ENCODE results near the gene MAGEB16.

MAGEB16 gene

DNA sequence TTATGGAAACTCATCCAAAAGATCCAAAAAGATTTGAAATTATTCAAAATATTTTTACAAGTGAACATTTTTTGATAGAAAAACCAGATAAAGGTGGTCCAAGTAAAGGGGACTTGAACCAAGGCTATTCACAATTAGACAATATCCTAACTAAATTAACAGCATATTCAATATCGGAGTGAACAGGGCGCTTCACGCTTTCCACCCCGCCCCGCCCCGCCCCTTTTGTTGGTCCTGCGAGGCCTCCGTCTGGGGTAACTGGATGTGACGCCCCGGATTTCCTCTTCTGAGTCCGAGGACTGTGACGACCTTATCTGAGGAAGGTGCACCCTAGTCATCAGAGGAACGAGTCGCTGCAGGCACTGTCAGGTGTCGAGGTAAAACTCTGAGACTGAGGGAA is at the start of gene MAGEB16:
MAGEB16 (plus strand) TSS at position 301 of the 400 bp plus-strand sequence. CDS start 3,855 bp downstream, outside the sequence.
- DNase-seq: no peak

DNA sequence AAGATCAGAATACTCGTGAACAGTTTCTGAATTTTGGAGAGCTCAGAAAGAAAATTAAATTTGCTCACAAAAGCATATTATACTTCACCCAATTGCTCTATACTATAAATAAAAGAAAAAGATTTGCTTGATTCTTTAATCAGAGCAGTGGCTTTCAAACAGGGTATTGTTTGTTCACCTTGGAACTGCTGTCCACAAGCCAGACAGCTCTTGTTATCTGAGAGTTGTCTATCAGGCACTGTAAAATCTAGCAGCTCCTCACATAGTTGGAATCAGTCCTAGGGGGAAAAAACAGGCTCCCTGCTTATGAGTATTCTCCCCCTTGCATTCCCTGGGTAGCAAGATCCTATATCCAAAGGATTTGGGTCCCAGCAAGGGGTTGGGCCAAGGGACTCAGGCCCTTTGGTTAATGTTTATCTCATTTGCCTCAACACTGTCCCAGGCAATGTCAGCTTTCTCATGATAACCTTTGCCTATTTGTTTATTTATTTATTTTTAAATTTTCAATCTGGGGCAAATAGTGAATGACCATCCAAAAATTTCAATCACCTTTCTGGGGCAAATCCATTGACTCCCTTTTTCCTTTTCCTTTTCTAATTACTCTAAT is 24.1 kb upstream of the MAGEB16 start:
- DNase-seq: no peak

GRCh38 chrX:35785075-35785474 is 13.1 kb upstream of the MAGEB16 start:
- DNase-seq: no peak

GRCh38 chrX:35786271-35786670 is 11.9 kb upstream of the MAGEB16 start:
- no peak for DNase-seq

GRCh38 chrX:35787867-35788266 is 10.3 kb upstream of the MAGEB16 start:
- DNase-seq: no peak

GRCh38 chrX:35800474-35800873 is 2.3 kb downstream of the MAGEB16 start:
- no peak for DNase-seq

GRCh38 chrX:35809781-35810180 is 11.6 kb downstream of the MAGEB16 start:
- DNase-seq: no peak

DNA sequence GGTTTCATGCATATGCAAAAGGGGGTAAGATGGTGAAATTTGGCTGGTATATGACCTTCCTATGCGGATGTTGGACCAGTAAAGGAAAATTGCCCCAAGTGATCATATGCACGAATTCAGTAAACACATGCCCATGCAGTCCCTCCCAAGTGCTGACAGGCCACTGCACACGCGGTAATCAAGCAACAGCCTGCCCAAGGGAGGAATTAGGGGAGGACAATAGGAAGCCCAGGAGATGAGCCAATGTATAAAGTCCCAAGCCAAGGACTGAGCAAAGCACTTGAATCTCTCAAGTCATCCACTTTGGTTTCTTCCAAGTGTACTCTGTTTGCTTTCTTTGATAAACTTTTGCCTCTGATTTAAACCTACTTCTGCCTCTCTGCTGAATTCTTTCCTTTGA is 21.1 kb downstream of the MAGEB16 start:
- DNase-seq: no peak

GRCh38 chrX:35826503-35826902 is 28.4 kb downstream of the MAGEB16 start:
- DNase-seq: no peak

DNA sequence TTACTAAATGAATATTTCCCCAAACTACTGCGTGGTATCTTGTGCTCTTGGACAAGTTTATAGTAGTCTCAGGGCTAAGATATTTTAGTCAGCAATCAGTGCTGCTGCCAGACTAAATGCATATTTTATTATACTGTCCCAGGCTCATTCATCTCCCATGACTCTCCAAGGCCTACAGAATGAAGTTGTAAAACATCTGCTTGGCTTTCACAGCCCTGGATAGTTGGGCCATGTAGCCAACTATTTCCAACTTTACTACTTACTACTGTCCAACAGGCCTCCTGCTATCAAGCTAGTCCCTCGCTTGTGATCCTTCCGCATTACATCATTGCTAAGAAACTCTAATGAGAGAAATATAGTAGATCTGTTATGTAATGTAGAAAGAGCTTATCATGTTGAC is 31.4 kb downstream of the MAGEB16 start:
- DNase-seq: no peak

DNA sequence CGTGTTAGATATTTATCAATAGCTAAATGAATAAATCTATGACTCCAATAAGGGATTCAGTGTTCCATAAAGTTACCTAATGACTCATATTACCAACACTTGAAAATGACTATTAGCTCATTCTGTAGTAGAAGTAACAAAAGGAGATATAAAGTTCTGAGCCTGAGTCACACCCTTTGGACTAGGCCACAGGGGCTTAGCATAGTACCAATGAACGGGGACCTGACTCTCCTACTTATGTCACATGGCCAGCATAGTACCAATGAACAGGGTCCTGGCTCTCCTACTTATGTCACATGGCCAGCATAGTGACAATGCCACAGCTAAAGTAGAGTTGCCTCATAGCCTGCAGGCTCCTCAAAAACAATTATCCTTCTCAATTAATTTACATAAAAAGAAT is 43.7 kb downstream of the MAGEB16 start:
- no peak for DNase-seq

- no peak for DNase-seq
These were observed 44.5 kb downstream of the MAGEB16 start for GRCh38 chrX:35842674-35843073.

- DNase-seq: no peak
These were observed 49.6 kb downstream of the MAGEB16 start for GRCh38 chrX:35847736-35848135.
